ENCODE results near the gene MYL6.

The MYL6 gene

GRCh38 chr12:56158926-56159461 lies 835 bp downstream of the MYL6 start:
- DNase-seq = no peak

- no peak for DNase-seq
Observed at GRCh38 chr12:56159482-56160192, 1.5 kb downstream of the MYL6 start.

DNA sequence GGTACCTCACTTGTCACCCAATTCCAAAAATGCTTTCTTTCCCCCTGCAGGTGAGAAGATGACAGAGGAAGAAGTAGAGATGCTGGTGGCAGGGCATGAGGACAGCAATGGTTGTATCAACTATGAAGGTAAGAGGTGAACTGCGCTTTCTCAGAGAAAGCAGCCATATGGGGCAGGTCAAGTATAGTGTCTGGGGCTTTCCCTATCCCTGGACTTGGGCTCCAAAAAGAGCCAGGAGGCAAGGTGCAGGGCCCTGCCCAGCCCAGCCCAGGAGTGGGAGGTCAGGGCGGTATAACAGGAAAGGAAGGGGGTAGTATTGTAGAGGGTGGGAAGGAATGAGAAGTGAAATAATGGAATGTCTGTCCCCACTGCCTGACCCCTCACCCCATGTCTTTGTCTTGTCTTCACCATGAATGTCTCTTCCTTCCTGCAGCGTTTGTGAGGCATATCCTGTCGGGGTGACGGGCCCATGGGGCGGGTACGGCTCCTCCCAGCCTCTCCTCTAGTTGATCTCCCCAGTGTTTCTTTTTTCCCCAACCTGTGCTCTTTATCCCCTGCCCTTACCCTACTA lies 2.1 kb downstream of the MYL6 start:
- DNase-seq = peak; percentile 42

GRCh38 chr12:56160894-56161689 lies 2.9 kb downstream of the MYL6 start:
- no peak for DNase-seq

GRCh38 chr12:56161690-56162351 lies 3.7 kb downstream of the MYL6 start:
- DNase-seq = no peak

DNA sequence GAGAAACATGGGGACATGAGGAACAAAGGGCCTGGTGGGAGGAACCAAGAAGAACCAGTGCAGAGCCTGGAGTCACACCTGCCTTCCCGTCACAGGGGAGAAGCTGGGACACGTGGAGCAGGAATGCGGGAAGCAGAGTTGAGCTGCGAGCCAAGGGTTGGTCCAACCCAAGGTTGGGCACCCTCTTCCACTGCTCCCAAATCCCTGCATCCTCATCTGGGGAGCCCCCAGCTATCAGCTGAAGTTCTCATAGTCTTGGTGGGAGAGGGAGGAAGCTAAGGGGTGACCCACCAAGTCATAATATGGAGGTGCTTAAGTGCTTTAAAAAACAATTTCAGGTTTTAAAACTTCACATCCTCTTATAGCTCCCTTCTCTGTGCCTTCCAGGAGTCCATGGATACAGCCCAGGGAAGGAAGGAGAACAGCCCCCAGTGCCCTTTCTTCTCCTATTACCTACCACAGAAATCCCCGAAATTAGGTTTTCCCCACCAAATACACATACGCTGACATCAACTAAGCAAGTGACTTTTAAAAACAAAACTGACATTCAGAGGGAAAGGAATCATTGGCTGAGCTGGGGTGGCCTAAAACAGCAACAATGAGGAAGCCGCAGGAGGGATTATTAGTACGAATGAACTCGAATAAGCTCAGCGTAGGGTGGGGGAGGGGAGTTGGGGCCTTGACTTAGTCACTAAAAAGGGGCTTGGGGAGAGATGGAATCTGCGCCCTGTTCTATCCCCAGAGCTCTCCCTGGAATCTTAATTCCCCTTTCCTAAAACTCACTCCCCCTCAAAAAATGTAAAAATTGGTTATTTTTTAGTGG lies 4.5 kb downstream of the MYL6 start:
- DNase-seq = no peak

GRCh38 chr12:56163533-56164344 lies 5.6 kb downstream of the MYL6 start:
- no peak for DNase-seq

DNA sequence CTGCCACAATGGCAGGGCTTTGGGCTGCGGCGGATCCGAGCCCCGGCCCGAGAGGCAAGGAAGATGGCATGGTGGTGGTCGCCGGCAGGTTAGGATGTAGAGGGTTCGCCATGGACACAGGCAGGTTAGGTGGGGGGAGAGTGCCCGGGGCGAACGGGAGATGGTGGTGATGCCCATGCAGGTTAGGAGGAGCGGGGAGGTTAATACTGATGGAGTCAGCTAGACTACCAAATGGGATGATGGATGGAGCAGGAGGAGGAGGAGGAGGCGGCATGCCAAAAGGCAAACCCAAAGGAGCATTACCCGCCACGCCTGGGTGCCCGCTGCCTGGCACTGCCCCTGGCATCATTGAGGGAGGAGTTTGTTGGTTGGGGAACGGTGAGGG lies 6.2 kb downstream of the MYL6 start:
- no peak for DNase-seq

DNA sequence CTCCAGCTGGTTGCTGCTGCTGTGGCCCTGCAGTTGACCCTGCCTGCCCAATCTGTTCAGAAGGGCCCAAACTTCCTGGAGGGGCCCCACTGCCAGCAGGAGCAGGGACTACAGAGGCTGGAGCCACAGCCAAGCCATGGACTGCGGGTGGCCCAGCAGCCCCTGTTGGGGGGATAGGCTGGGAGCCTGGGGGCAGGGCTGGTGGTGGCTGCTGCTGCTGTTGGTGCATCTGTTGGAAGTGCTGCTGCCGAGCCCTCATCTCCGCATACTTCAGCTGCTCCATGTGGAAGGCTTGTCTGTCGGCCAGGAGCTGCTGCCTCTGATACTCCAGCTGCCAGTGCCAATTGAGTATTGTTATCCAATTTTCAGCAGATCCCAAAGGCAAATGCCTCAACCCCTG lies 7.2 kb downstream of the MYL6 start:
- DNase-seq = no peak

DNA sequence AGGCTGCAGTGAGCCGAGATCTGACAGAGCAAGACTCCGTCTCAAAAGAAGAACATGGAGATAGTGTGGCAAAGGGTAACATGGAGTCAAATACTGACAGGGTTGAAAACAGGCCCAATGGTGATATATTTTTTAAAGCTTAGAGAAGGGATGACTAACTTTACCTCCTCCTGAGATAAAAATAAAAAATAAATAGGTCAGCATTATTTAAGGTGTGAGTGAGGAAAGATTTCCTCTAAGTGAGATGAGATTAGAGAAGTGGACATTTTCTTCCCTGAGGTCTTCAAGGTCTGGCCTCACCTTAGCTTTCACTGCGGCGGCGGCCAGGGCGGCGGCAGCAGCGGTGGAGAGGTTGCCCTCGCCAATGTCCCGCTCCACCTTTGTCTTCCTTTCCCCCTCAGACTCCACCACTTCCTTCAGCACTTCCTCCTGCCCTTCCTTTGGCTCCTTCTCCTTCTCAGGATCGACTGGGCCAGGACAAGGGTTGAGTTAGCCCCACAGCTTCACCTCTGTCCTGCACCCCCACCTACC lies 11.1 kb downstream of the MYL6 start:
- DNase-seq = no peak

DNA sequence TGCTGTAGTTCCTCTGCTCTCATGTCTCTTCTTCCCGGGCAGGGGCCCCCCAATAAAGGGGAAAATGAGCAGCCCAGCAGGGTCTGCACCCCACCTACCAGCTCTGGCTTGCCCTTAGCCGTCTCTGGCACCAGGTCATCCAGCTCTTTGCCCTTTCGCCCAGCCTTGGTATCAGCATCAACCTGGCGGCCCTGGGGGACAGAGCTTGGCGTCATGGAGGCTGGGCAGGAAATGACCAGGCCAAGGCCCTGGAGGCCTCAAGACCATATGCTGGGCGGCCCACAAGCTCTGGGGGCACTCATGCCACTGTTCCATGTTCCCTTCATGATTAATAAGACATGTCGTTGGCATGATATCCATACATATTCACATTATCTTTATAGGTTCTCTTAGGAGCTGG lies 14.7 kb downstream of the MYL6 start:
- no peak for DNase-seq

DNA sequence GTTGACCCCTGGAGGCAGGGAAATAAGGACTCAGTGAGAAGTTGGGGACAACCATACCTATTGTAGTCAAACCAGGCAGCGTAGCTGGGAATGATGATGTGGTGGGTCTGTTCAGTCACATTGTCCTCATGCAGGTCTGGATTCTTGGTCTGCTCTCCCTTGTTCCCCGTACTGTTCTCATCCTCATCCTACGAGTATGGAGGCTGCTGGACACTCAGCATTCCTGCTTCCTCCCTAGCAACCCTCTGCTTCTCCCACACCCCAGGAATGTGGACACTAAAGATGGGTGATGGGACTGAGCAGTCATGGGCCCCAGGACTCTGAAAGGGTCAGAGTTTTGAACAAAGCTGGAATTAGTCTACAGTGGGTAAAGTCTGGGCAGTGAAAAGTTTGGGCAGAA lies 20.2 kb downstream of the MYL6 start:
- DNase-seq = no peak

DNA sequence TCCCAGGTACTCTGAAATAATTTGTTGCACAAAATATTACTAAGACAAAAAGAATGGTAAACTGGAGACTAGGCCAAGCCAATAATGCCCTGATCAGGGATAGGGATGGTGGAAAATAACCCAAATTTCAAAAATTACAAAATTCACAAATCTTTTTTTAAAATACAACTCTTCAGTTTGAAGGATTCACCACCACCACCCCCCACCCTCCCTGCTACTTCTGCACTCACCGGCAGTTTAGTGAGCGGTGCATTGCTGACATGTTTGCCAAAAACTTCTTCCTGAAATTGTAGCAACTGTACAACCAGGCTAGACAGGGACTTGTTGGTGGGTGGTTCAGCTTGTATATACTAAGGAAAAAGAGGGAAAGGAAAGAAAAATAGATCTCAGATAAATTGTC lies 28.8 kb downstream of the MYL6 start:
- no peak for DNase-seq

DNA sequence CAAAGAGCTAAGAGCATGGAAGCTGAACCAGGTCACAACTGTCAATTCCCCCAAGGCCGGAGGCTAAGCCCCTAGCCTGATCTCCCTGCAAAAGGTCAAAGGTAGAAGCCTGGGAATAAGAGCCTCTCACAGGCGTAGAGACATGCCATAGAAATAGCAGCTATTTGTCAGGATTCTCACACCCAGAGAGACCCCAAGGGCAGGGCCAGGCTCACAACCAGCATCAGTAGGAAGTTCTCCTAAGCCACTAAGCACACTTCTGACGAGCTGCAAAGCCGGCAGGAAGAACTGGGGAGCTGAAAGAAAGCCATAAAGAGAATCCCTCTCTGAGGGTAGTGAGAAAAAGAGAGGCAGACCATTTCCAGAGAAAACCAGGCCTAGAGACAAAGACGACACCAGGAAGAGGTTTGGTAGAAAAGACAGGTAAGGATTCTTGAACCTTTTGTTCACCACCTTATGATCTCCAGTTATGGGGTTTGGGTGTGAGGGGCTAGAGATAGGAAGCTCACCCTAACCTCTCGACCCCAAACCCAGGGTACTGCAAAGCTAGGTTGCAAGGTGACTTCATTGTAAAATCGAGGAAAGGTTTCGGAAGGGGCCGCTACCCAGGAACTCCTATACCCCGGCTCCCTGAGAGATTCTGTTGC lies 30.1 kb downstream of the MYL6 start:
- DNase-seq = no peak

- peak; percentile 11 for DNase-seq
Observed at GRCh38 chr12:56188778-56189098, 30.6 kb downstream of the MYL6 start.

DNA sequence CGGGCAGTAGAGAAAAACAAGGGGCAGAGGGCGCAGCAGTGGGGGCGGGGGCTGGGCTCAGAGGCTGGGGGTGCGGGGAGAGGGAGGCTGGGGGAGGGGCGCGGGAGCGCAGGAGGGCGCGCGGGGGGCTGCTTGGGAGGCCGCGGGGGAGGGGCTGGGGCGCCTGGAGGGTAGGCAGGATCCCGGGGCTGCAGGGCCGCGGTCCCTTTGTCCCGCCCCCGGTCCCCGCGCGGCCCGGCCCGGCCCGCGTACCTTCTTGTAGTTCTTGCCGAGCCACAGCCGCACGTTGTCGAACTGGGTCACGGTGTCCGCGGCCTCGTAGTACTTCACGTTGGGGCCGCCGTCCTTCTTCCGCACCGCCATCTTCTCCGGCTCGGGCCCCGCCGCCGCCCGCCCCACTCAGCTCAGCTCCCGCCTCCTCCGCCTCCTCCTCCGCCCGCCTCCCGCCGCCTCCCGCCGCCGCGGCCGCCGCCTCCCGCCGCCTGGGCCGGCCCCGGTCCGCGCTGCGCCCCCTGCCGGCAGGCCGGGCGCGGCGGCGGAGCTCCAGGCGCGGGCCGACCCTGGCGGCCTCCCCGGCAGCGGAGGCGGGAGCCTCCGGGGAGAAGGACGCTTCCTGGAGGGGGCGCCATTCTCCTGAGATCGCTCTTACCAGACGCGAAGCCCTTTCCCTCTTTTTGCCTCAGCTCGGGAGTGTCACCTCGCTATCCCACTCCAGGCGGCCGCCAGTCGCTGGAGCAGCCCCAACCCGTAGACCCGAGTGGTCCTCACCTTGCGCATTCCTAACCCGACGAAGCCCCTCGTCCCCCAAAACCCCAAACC lies 31.1 kb downstream of the MYL6 start, which contains the start of gene SMARCC2:
SMARCC2 (minus strand) TSS at position 385 of the 819 bp plus-strand sequence; CDS start at position 363, 22 bp downstream.
- DNase-seq = peak; percentile 77

GRCh38 chr12:56189918-56190694 lies 31.9 kb downstream of the MYL6 start:
- peak; percentile 62 for DNase-seq

DNA sequence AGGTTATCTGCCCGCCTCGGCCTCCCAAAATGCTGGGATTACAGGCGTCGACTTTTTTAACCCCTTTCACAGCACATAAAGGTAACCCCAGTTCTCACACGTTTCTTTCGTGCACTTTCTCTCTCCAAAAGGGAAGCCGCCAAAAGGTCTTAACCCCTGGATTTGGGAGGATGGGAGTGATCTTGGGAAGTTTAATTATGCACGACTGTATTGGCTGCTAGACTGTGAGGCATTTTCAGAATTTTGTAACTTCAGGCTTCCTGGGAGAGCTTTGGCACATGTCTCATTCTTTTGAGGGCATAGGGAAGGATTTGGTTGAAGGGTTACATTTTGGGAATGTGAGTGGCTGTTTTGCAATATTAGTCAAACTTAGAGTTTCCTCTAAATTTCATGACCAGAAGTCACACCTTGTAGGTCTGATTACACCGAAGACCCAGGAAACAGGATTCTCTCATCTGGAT lies 32.6 kb downstream of the MYL6 start:
- no peak for DNase-seq

GRCh38 chr12:56192582-56192981 lies 34.4 kb downstream of the MYL6 start:
- no peak for DNase-seq
